ENCODE results near the gene CACNB1. TPM values are rescaled to one million over a fixed set of nuclear protein-coding genes. Genes with fewer than 3 reads are reported as not detected.

CACNB1 gene
- total RNA-seq, result 32.9 TPM

GRCh38 chr17:39197380-39198185 is at the start of gene CACNB1:
Gene CACNB1, minus strand, starts transcription at chr17:39197669. Its CDS starts 174 bp downstream, at chr17:39197495.

GRCh38 chr17:39225308-39225958 is 28.0 kb upstream of the CACNB1 start, which contains the start of gene STAC2:
Gene STAC2, minus strand, starts transcription at chr17:39225945. Its CDS starts 443 bp downstream, at chr17:39225502.

GRCh38 chr17:39200070-39200879 is 2.8 kb upstream of the CACNB1 start, which contains the start of gene RPL19:
Gene RPL19, plus strand, starts transcription at chr17:39200283. Its CDS starts 62 bp downstream, at chr17:39200345.

GRCh38 chr17:39165841-39166349 is 31.6 kb downstream of the CACNB1 start, which contains the start of gene ARL5C:
Gene ARL5C, minus strand, starts transcription at chr17:39166161. Its CDS starts 401 bp downstream, at chr17:39165760.

GRCh38 chr17:39151150-39151942 is 46.1 kb downstream of the CACNB1 start, which contains the start of gene PLXDC1:
Gene PLXDC1, minus strand, starts transcription at chr17:39151637. Its CDS starts 200 bp downstream, at chr17:39151437.

Other genes starting within 250 kb of the CACNB1 start
- not detected for gene FBXO47, start 230.3 kb downstream of the CACNB1 start, total RNA-seq
- 49.3 TPM for gene PLXDC1, start 46.0 kb downstream of the CACNB1 start, total RNA-seq
- 1.3 TPM for gene ARL5C, start 31.5 kb downstream of the CACNB1 start, total RNA-seq
- 1,596 TPM for gene RPL19, start 2.6 kb upstream of the CACNB1 start, total RNA-seq
- gene STAC2, start 28.3 kb upstream of the CACNB1 start, total RNA-seq, result 2.1 TPM
- gene FBXL20, start 204.0 kb upstream of the CACNB1 start, total RNA-seq, result 56.0 TPM

Measured in camera-type eye (tissue), 1 donor.